HEK293 (cell line): ENCODE data around the gene BUB3.
A peak's percentile ranks its signal among the peaks of the same experiment; 100 is the strongest.

Source experiments
- CTCF ChIA-PET: fragments of 350-600 bp; formaldehyde crosslinking; extraction: SDS; loops from one replicate; lab custom pipeline; 2021; ENCODE audit warnings: antibody characterized with exemption; lab: Yijun Ruan, JAX
- POLR2A ChIA-PET: fragments of 300-600 bp; formaldehyde crosslinking; extraction: SDS; loops from one replicate; lab custom pipeline; 2020; ENCODE audit warnings: antibody characterized with exemption, inconsistent platforms; lab: Yijun Ruan, JAX
- H3K27ac ChIP-seq: fragments of 200-500 bp; sonication (Bioruptor generic); 2 replicates; pipeline ENCODE4 v1.5.1; 2014; ENCODE audit warnings: low read depth, low read length, control low read depth, inconsistent platforms; ENCODE audit errors: extremely low read depth
- H3K36me3 ChIP-seq, 2 experiments: fragments of 200-500 bp in 1 of 2; sonication (Bioruptor generic) in 1 of 2; 1 replicate in 1 of 2; 2 replicates in 1 of 2; pipeline ENCODE4 v1.5.1; 2014 to 2017; ENCODE audit warnings: inconsistent platforms in 2 of 2, low read length in 2 of 2; ENCODE audit not compliant: control insufficient read depth in 2 of 2, insufficient read depth in 1 of 2
- H3K4me1 ChIP-seq: fragments of 200-500 bp; sonication (Bioruptor generic); 2 replicates; pipeline ENCODE4 v1.5.1; 2014; ENCODE audit warnings: mild to moderate bottlenecking, low read length, inconsistent platforms; ENCODE audit not compliant: control insufficient read depth, insufficient read depth
- H3K4me3 ChIP-seq: 2 replicates; pipeline ENCODE4 v1.5.1; 2011; ENCODE audit warnings: low read depth, mild to moderate bottlenecking, control low read depth, low read length, moderate library complexity
- H3K9me3 ChIP-seq: fragments of 200-500 bp; sonication (Bioruptor generic); 2 replicates; pipeline ENCODE4 v1.5.1; 2014; ENCODE audit warnings: low read depth, low read length, inconsistent platforms; ENCODE audit not compliant: control insufficient read depth, insufficient read depth
- BCL11B ChIP-seq: fragments of 450-650 bp; formaldehyde crosslinking; IDR thresholded peaks from 2 replicates; pipeline ENCODE4 v1.5.1; 2016; ENCODE audit warnings: low read depth, missing biosample characterization, missing genetic modification characterization
- EGR2 ChIP-seq: fragments of 450-650 bp; formaldehyde crosslinking; IDR thresholded peaks from 2 replicates; pipeline ENCODE4 v1.5.1; 2016; ENCODE audit warnings: low read depth, missing biosample characterization, missing genetic modification characterization
- IKZF3 ChIP-seq: fragments of 450-650 bp; IDR thresholded peaks from 2 replicates; pipeline ENCODE4 v1.5.0; 2018; ENCODE audit warnings: missing biosample characterization, mild to moderate bottlenecking, missing genetic modification characterization, moderate library complexity
- KLF8 ChIP-seq: fragments of 450-650 bp; formaldehyde crosslinking; IDR thresholded peaks from 2 replicates; pipeline ENCODE4 v1.5.1; 2016; ENCODE audit warnings: missing biosample characterization, missing genetic modification characterization
- SALL2 ChIP-seq: fragments of 450-650 bp; formaldehyde crosslinking; IDR thresholded peaks from 2 replicates; pipeline ENCODE4 v1.5.0; 2017; ENCODE audit warnings: missing biosample characterization, mild to moderate bottlenecking, missing genetic modification characterization, borderline replicate concordance
- SP2 ChIP-seq: fragments of 450-650 bp; formaldehyde crosslinking; IDR thresholded peaks from 2 replicates; pipeline ENCODE4 v1.5.1; 2016; ENCODE audit warnings: missing biosample characterization, missing genetic modification characterization
- ZFHX2 ChIP-seq: fragments of 450-650 bp; formaldehyde crosslinking; conservative IDR thresholded peaks from 2 replicates; pipeline ENCODE4 v1.5.1; 2016; ENCODE audit warnings: missing biosample characterization, missing genetic modification characterization
- ZNF132 ChIP-seq: fragments of 450-650 bp; formaldehyde crosslinking; IDR thresholded peaks from 2 replicates; pipeline ENCODE4 v1.5.1; 2017; ENCODE audit warnings: missing biosample characterization, missing genetic modification characterization, borderline replicate concordance
- ZNF174 ChIP-seq: fragments of 450-650 bp; formaldehyde crosslinking; IDR thresholded peaks from 2 replicates; pipeline ENCODE4 v1.5.0; 2017; ENCODE audit warnings: missing biosample characterization, mild to moderate bottlenecking, missing genetic modification characterization
- ZNF221 ChIP-seq: fragments of 450-650 bp; formaldehyde crosslinking; IDR thresholded peaks from 2 replicates; pipeline ENCODE4 v1.5.1; 2017; ENCODE audit warnings: missing biosample characterization, missing genetic modification characterization, borderline replicate concordance
- ZNF23 ChIP-seq: fragments of 450-650 bp; formaldehyde crosslinking; IDR thresholded peaks from 2 replicates; pipeline ENCODE4 v1.5.1; 2016; ENCODE audit warnings: missing biosample characterization, missing genetic modification characterization, borderline replicate concordance
- ZNF24 ChIP-seq: fragments of 450-650 bp; formaldehyde crosslinking; IDR thresholded peaks from 2 replicates; pipeline ENCODE4 v1.5.1; 2016; ENCODE audit warnings: missing biosample characterization, missing genetic modification characterization
- ZNF621 ChIP-seq: fragments of 450-650 bp; formaldehyde crosslinking; IDR thresholded peaks from 2 replicates; pipeline ENCODE4 v1.5.1; 2017; ENCODE audit warnings: missing biosample characterization, missing genetic modification characterization
- ZNF670 ChIP-seq: fragments of 450-650 bp; formaldehyde crosslinking; IDR thresholded peaks from 2 replicates; pipeline ENCODE4 v1.5.1; 2016; ENCODE audit warnings: missing biosample characterization, missing genetic modification characterization, low read depth
- TF ChIP-seq, protein P1 (sequence below): fragments of 450-650 bp; formaldehyde crosslinking; IDR thresholded peaks from 2 replicates; pipeline ENCODE4 v1.5.1; 2016; ENCODE audit warnings: missing biosample characterization, missing genetic modification characterization
- TF ChIP-seq, protein P2 (sequence below): fragments of 450-650 bp; IDR thresholded peaks from 2 replicates; pipeline ENCODE4 v1.5.1; 2018; ENCODE audit warnings: missing biosample characterization, mild to moderate bottlenecking, missing genetic modification characterization

The BUB3 gene

DNA sequence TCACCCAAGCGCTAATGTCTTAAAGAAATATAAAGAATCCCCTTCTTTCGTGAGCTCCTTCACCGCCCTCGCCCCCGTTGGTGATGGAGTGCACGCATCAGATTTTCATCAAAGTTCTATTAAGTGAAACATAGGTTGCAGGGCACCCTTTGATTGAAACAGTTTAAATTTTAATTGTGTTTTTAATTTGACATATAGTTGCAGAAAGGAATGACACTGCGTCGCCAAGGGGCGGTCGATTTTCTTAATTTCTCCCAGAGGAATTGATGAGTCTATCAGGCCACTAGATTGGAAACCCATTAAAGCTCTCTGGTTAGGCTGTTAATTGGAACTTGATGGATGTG, 10.4 kb upstream of the BUB3 start:
- Histone ChIP-seq H3K36me3 (no peaks in the 10 kb centered on the region), H3K4me3 (no peak overlapping the region), H3K27ac (no peak overlapping the region), H3K9me3 (no peaks in the 10 kb centered on the region), H3K4me1 (no peaks in the 10 kb centered on the region; the same call in 1 of the 2 replicates)
- TF ChIP-seq ZNF174, result no peak
- TF ChIP-seq ZNF132, result no peak
- no peak for TF ChIP-seq ZNF24
- no peak for TF ChIP-seq ZNF221 (tag by site-specific recombination)
- ChIA-PET POLR2A (no interaction called here), CTCF (no interaction called here)

DNA sequence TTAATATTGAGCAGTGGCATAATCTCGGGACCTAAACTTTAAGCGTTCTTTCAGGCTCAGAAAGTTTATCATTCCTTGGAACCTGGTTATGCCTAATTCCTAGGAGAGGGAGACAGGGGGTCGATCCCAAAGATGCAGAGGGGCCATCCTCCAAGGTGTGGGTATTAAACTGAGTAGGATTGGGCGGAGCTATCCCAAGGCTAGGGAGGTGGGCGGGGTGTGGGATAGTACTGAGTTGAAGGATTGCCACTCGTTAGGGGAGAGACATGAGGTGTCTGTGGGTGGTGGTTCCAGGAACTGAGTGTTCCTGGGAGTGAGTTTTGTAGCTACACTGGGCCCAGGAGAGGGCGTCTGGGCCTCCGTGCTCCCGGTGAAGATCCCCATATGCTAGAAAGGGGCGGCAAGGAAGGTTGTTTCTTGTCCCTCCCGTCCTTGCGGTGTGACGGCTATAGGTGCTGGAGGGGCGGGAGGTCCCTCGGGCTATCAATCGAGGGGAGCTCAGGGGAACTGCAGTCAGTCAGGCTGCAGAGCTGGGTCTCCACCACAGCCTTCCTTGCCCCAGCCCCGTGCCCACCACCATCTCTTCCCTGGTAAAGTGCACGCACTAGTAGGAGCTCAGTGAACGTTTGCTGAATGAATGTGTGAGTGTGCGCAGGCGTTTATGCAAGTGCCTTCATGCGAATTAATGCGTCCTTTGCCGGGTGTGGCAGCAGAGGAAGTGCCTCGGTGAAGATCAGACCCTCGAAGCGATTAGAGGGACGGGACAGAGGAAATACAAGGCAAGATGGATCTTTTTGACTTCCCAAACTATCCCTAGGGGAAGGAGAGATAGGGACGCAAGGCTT, 9.3 kb upstream of the BUB3 start:
- Histone ChIP-seq H3K4me3 (no peak overlapping the region), H3K36me3 (no peaks in the 10 kb centered on the region), H3K27ac (no peak overlapping the region), H3K9me3 (no peaks in the 10 kb centered on the region), H3K4me1 (no peaks in the 10 kb centered on the region; the same call in 1 of the 2 replicates)
- CTCF ChIA-PET, result no interaction called here
- POLR2A ChIA-PET, result interaction anchor here (1.6 kb wide), 1 partner anchor 9 kb away, joined by 10 read pairs; the partner anchor contains the start of gene BUB3
- TF ChIP-seq SP2 (tag by site-specific recombination) (peak; percentile 22; the same call in 1 of the 2 replicates), EGR2 (tag by site-specific recombination) (peak; percentile 87), KLF8 (tag by site-specific recombination) (no peak), ZFHX2 (tag by site-specific recombination) (peak; percentile 79)

DNA sequence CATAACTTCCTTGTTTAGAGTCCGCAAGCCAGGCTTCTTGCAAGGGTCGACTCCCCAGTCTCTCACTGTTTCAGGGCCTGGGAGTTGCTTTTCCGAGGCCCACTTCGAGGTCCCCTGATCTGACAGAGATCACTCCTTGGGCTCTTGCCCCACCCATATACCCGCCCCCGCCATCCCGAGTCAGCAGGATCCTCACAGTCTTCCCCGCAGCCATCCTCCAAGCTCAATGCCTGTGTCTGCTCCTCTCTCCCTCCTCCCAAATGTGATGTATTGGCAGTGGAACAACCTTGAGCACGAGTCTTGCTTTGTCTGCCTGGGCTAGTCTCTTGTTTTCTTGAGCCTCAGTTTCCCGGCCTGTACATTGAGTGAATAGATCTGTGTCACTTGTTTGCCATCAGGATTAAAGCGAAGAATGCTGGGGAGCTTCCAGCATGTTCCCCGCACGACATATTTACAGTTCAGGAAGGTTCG, 8.6 kb upstream of the BUB3 start:
- Histone ChIP-seq H3K9me3 (no peaks in the 10 kb centered on the region), H3K36me3 (no peaks in the 10 kb centered on the region), H3K4me3 (no peak overlapping the region), H3K27ac (no peak overlapping the region), H3K4me1 (no peaks in the 10 kb centered on the region; the same call in 1 of the 2 replicates)
- ChIA-PET POLR2A (interaction anchor here (1.6 kb wide), 1 partner anchor 8 kb away, joined by 10 read pairs; the partner anchor contains the start of gene BUB3), CTCF (no interaction called here)
- TF ChIP-seq, protein P1, sequence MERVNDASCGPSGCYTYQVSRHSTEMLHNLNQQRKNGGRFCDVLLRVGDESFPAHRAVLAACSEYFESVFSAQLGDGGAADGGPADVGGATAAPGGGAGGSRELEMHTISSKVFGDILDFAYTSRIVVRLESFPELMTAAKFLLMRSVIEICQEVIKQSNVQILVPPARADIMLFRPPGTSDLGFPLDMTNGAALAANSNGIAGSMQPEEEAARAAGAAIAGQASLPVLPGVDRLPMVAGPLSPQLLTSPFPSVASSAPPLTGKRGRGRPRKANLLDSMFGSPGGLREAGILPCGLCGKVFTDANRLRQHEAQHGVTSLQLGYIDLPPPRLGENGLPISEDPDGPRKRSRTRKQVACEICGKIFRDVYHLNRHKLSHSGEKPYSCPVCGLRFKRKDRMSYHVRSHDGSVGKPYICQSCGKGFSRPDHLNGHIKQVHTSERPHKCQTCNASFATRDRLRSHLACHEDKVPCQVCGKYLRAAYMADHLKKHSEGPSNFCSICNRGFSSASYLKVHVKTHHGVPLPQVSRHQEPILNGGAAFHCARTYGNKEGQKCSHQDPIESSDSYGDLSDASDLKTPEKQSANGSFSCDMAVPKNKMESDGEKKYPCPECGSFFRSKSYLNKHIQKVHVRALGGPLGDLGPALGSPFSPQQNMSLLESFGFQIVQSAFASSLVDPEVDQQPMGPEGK (tag by site-specific recombination), result no peak
- TF ChIP-seq ZNF23 (tag by site-specific recombination), result no peak
- no peak for TF ChIP-seq IKZF3
- TF ChIP-seq ZNF670 (tag by site-specific recombination), result no peak
- no peak for TF ChIP-seq SALL2 (tag by site-specific recombination)
- TF ChIP-seq BCL11B, result no peak
- TF ChIP-seq, protein P2, sequence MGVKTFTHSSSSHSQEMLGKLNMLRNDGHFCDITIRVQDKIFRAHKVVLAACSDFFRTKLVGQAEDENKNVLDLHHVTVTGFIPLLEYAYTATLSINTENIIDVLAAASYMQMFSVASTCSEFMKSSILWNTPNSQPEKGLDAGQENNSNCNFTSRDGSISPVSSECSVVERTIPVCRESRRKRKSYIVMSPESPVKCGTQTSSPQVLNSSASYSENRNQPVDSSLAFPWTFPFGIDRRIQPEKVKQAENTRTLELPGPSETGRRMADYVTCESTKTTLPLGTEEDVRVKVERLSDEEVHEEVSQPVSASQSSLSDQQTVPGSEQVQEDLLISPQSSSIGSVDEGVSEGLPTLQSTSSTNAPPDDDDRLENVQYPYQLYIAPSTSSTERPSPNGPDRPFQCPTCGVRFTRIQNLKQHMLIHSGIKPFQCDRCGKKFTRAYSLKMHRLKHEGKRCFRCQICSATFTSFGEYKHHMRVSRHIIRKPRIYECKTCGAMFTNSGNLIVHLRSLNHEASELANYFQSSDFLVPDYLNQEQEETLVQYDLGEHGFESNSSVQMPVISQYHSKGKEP, result no peak
- TF ChIP-seq ZNF221 (tag by site-specific recombination), result no peak
- no peak for TF ChIP-seq ZNF621
- no peak for TF ChIP-seq EGR2 (tag by site-specific recombination)
- no peak for TF ChIP-seq ZFHX2 (tag by site-specific recombination)
